CD14-positive monocyte (primary cell): ENCODE data around the gene NR4A1. TPM values are rescaled to one million over a fixed set of nuclear protein-coding genes. Genes with fewer than 3 reads are reported as not detected.
A peak's percentile ranks its signal among the peaks of the same experiment; 100 is the strongest.

Experiments used
- DNase-seq, 3 donors: peaks; one replicate each; pipeline ENCODE4 v3.0.0-alpha.2; 2011 to 2022
- H2AFZ ChIP-seq: 2 replicates; pipeline ENCODE4 v1.6.0; 2012; ENCODE audit warnings: mild to moderate bottlenecking, low read depth, low read length, inconsistent platforms; ENCODE audit not compliant: insufficient read depth, poor library complexity, severe bottlenecking
- H3K27ac ChIP-seq, 2 donors: 1 replicate in 1 of 2; 2 replicates in 1 of 2; pipeline ENCODE4 v1.5.1; 2012 to 2013; ENCODE audit warnings: low read length in 2 of 2, control low read depth in 1 of 2, inconsistent platforms in 1 of 2, low read depth in 1 of 2, mild to moderate bottlenecking in 1 of 2
- H3K27me3 ChIP-seq, 2 donors: one replicate each; pipeline versions ENCODE4 v1.6.0 to v1.6.1; 2011 to 2013; ENCODE audit warnings: low read length in 2 of 2; ENCODE audit not compliant: control insufficient read depth in 2 of 2, insufficient read depth in 2 of 2
- H3K36me3 ChIP-seq, 2 donors: replicated peaks in 1 of 2; 1 replicate in 1 of 2; 2 replicates in 1 of 2; pipeline versions ENCODE4 v1.5.1 to v1.6.1; 2012 to 2013; ENCODE audit warnings: low read length in 2 of 2, control low read depth in 1 of 2, inconsistent platforms in 1 of 2, mild to moderate bottlenecking in 1 of 2; ENCODE audit not compliant: insufficient read depth in 2 of 2, control insufficient read depth in 1 of 2
- H3K4me1 ChIP-seq, 2 donors: 1 replicate in 1 of 2; 2 replicates in 1 of 2; pipeline versions ENCODE4 v1.5.1 to v1.6.1; 2012 to 2013; ENCODE audit warnings: low read length in 2 of 2, control low read depth in 1 of 2, inconsistent platforms in 1 of 2, mild to moderate bottlenecking in 1 of 2, moderate library complexity in 1 of 2; ENCODE audit not compliant: insufficient read depth in 2 of 2, control insufficient read depth in 1 of 2
- H3K4me2 ChIP-seq: replicated peaks from 2 replicates; pipeline ENCODE3; 2012; ENCODE audit warnings: low read length, moderate library complexity, mild to moderate bottlenecking; ENCODE audit not compliant: poor library complexity, severe bottlenecking; ENCODE audit errors: extremely low read depth
- H3K4me3 ChIP-seq, 3 experiments: fragments of 200-600 bp in 1 of 3; sonication (generic) in 1 of 3; replicated peaks in 1 of 3; 1 replicate in 2 of 3; 2 replicates in 1 of 3; pipeline ENCODE4 v1.5.1; 2011 to 2013; ENCODE audit warnings: low read length in 3 of 3, mild to moderate bottlenecking in 3 of 3, control low read depth in 2 of 3, low read depth in 2 of 3, inconsistent platforms in 1 of 3, moderate library complexity in 1 of 3
- H3K79me2 ChIP-seq: 2 replicates; pipeline ENCODE4 v1.6.0; 2012; ENCODE audit warnings: mild to moderate bottlenecking, control low read depth, inconsistent platforms, low read length, moderate library complexity; ENCODE audit not compliant: insufficient read depth
- H3K9ac ChIP-seq: 2 replicates; pipeline ENCODE4 v1.6.0; 2017; ENCODE audit warnings: low read length, mild to moderate bottlenecking; ENCODE audit not compliant: insufficient read depth, poor library complexity, severe bottlenecking
- H3K9me3 ChIP-seq, 2 donors: replicated peaks in 1 of 2; 1 replicate in 1 of 2; 2 replicates in 1 of 2; pipeline versions ENCODE4 v1.5.1 to v1.6.1; 2012 to 2013; ENCODE audit warnings: low read length in 2 of 2, control low read depth in 1 of 2; ENCODE audit not compliant: control insufficient read depth in 1 of 2, insufficient read depth in 1 of 2
- H4K20me1 ChIP-seq: 2 replicates; pipeline ENCODE4 v1.6.0; 2012; ENCODE audit warnings: mild to moderate bottlenecking, low read length, control low read depth, moderate library complexity; ENCODE audit not compliant: insufficient read depth
- H3K27ac Mint-ChIP-seq, 7 donors: one replicate each; pipeline ENCODE4 v1.8.0; 2020; ENCODE audit warnings: mild to moderate bottlenecking in 7 of 7, mixed read lengths in 7 of 7, moderate library complexity in 6 of 7, inconsistent platforms in 2 of 7
- H3K27me3 Mint-ChIP-seq, 3 donors: one replicate each; pipeline ENCODE4 v1.8.0; 2021 to 2022; ENCODE audit warnings: low read depth in 3 of 3, mild to moderate bottlenecking in 3 of 3, mixed read lengths in 3 of 3, moderate library complexity in 3 of 3, inconsistent platforms in 1 of 3
- H3K36me3 Mint-ChIP-seq, 2 donors: one replicate each; pipeline ENCODE4 v1.8.0; 2020; ENCODE audit warnings: mixed read lengths in 2 of 2, inconsistent platforms in 1 of 2, mild to moderate bottlenecking in 1 of 2
- H3K4me1 Mint-ChIP-seq: one replicate; pipeline ENCODE4 v1.8.0; 2020; ENCODE audit warnings: mild to moderate bottlenecking, mixed read lengths
- H3K4me3 Mint-ChIP-seq, 2 donors: one replicate each; pipeline ENCODE4 v1.8.0; 2020; ENCODE audit warnings: mild to moderate bottlenecking in 2 of 2, mixed read lengths in 2 of 2, moderate library complexity in 1 of 2
- H3K9me3 Mint-ChIP-seq, 7 donors: one replicate each; pipeline ENCODE4 v1.8.0; 2020 to 2022; ENCODE audit warnings: mixed read lengths in 7 of 7, mild to moderate bottlenecking in 6 of 7, moderate library complexity in 6 of 7, inconsistent platforms in 2 of 7
- WGBS: methylation state at CpG from one replicate; pipeline ENCODE4 v1.1.5; 2013; ENCODE audit warnings: missing lambda C conversion rate; ENCODE audit not compliant: insufficient coverage; 5-methylcytosine and 5-hydroxymethylcytosine counted together
- intact Hi-C, 2 donors: fragments of 100-400 bp; cut with micrococcal nuclease; formaldehyde crosslinking; loops; one replicate each; pipeline versions ENCODE4 v1.15.0 to v1.15.1; 2023
- polyA plus RNA-seq, 3 donors: library from polyadenylated mRNA; depleted of rRNA in 1 of 3; unstranded in 2 of 3; stranded (reverse) in 1 of 3; fragments of 300-500 nt in 2 of 3; fragments of >200 nt in 1 of 3; fragmentation: Illumina TruSeq in 2 of 3; gene quantifications; 1 replicate in 2 of 3; 2 replicates in 1 of 3; pipeline ENCODE4 v1.2.3, GENCODE V29; 2012 to 2021
- TF ChIP-seq, protein P1 (sequence below): fragments of 200-600 bp; IDR thresholded peaks from one replicate; pipeline ENCODE4 v1.8.0; 2022; ENCODE audit warnings: antibody characterized with exemption, mild to moderate bottlenecking

The NR4A1 gene
- polyA plus RNA-seq, 3 donors = 10.1 to 1,297 (median 41.4) TPM

- Histone ChIP-seq H3K4me2 (no peak overlapping the region), H4K20me1 (no peaks in the 10 kb centered on the region), H3K4me1 (peaks cover 15 to 18% of the 10 kb centered on the region in 2 donors), H3K79me2 (no peaks in the 10 kb centered on the region), H3K9ac (no peak overlapping the region), H2AFZ (no peak overlapping the region), H3K36me3 (no peaks in the 10 kb centered on the region), H3K9me3 (no peaks in the 10 kb centered on the region), H3K27me3 (peaks cover 0 to 5% of the 10 kb centered on the region in 2 donors), H3K4me3 (no peak overlapping the region), H3K27ac (no peak overlapping the region)
- H3K9me3 Mint-ChIP-seq = peaks cover 0 to 1% (median 0%) of the 10 kb centered on the region in 7 donors
- WGBS = 93% methylated on average over 6 of the region's 6 CpGs
- no peak overlapping the region for H3K4me3 Mint-ChIP-seq
- DNase-seq = no peak
- intact Hi-C loops = loop anchor here in 1 of 2 donors (5.0 kb wide), 1 partner anchor 37 kb away; no protein-coding TSS in a partner anchor
- H3K4me1 Mint-ChIP-seq = peaks cover 18% of the 10 kb centered on the region
- no peaks in the 10 kb centered on the region for H3K36me3 Mint-ChIP-seq
- TF ChIP-seq, protein P1, sequence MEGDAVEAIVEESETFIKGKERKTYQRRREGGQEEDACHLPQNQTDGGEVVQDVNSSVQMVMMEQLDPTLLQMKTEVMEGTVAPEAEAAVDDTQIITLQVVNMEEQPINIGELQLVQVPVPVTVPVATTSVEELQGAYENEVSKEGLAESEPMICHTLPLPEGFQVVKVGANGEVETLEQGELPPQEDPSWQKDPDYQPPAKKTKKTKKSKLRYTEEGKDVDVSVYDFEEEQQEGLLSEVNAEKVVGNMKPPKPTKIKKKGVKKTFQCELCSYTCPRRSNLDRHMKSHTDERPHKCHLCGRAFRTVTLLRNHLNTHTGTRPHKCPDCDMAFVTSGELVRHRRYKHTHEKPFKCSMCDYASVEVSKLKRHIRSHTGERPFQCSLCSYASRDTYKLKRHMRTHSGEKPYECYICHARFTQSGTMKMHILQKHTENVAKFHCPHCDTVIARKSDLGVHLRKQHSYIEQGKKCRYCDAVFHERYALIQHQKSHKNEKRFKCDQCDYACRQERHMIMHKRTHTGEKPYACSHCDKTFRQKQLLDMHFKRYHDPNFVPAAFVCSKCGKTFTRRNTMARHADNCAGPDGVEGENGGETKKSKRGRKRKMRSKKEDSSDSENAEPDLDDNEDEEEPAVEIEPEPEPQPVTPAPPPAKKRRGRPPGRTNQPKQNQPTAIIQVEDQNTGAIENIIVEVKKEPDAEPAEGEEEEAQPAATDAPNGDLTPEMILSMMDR = no peak
- H3K27me3 Mint-ChIP-seq = peaks cover 11 to 36% (median 27%) of the 10 kb centered on the region in 3 donors
- H3K27ac Mint-ChIP-seq = no peak overlapping the region
These were observed 34.5 kb downstream of the NR4A1 start for GRCh38 chr12:52085682-52086180.

GRCh38 chr12:52086366-52086765 lies 35.1 kb downstream of the NR4A1 start:
- no peak overlapping the region for H3K4me3 ChIP-seq
- no peak overlapping the region for H3K9ac ChIP-seq
- H3K4me2 ChIP-seq = no peak overlapping the region
- no peak for DNase-seq
- H3K9me3 ChIP-seq = no peaks in the 10 kb centered on the region
- H2AFZ ChIP-seq = no peak overlapping the region
- peaks cover 0 to 8% of the 10 kb centered on the region in 2 donors for H3K27me3 ChIP-seq
- no peak overlapping the region for H3K27ac Mint-ChIP-seq
- no peak overlapping the region for H3K27ac ChIP-seq
- H3K4me1 ChIP-seq = peaks cover 11 to 12% of the 10 kb centered on the region in 2 donors
- H3K27me3 Mint-ChIP-seq = peaks cover 16 to 42% (median 32%) of the 10 kb centered on the region in 3 donors
- H3K4me3 Mint-ChIP-seq = peak overlapping the region in 1 of 2 donors; percentile 6
- intact Hi-C loops = loop anchor here in 1 of 2 donors (5.0 kb wide), 1 partner anchor 36 kb away; no protein-coding TSS in a partner anchor
- TF ChIP-seq, protein P1 = no peak
- no peaks in the 10 kb centered on the region for H3K36me3 ChIP-seq
- H3K4me1 Mint-ChIP-seq = peaks cover 13% of the 10 kb centered on the region
- no peaks in the 10 kb centered on the region for H3K79me2 ChIP-seq
- H3K9me3 Mint-ChIP-seq = peaks cover 0 to 1% (median 0%) of the 10 kb centered on the region in 7 donors
- H4K20me1 ChIP-seq = no peaks in the 10 kb centered on the region
- H3K36me3 Mint-ChIP-seq = no peaks in the 10 kb centered on the region
- WGBS = 94% methylated on average over 8 of the region's 9 CpGs
